ENCODE measurements around the gene CCSER1. TPM values are rescaled to one million over a fixed set of nuclear protein-coding genes. Genes with fewer than 3 reads are reported as not detected.
"Not testable (repeated sequence)": the region's sequence is repeated elsewhere in the genome, so short reads cannot be mapped to it uniquely, and the experiment has no call there.

CCSER1 gene
- total RNA-seq, 1 donor from 2014 or later = 13.8 TPM

- DNase-seq; intact Hi-C loops (cut with DNase I); ATAC-seq (ENCODE audit: poor library complexity): not testable (repeated sequence)
Measured at GRCh38 chr4:90838859-90839258, 711.7 kb downstream of the CCSER1 start.

DNA sequence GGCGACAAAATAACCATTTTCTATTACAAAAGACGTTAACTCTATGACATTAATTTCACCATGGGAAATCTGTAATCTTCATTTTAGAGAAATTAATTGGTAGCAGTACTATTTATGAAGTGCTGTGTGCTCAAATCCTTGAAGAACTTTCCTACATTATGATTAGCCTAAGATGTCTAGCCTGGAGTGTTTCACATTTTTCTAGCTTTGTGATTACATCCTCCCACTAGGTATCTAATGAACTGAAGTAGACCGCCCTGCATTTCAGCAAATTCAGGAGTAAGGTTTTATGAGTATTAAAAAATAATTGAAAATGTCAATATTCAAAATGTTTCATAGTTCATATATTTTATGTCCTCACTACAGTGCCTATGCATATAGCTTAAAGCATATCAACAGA, 713.1 kb downstream of the CCSER1 start:
- intact Hi-C loops (cut with DNase I) = no loop called here
- DNase-seq = no peak
- no peak for ATAC-seq (ENCODE audit: poor library complexity)

DNA sequence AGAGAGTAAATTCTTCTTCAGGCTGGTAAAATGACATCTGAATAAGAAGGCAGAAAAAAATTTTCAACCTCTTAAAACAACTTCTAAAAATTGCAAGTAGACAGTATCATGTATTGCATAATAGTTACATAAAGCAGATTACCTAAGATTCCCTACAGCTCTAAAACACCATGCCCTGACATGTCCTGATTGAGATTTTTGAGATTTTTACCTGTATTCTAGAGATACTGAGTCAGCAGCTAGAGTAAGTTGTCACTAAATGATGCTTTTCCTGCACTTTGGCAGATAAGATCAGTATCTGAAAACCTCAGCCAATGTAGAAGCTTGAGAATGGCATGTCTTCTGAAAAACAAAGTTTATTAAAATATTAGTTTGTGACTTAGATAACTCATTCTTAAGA, 713.6 kb downstream of the CCSER1 start:
- DNase-seq = no peak
- intact Hi-C loops (cut with DNase I) = no loop called here
- no peak for ATAC-seq (ENCODE audit: poor library complexity)

GRCh38 chr4:90841676-90842075, 714.5 kb downstream of the CCSER1 start:
- intact Hi-C loops (cut with DNase I) = no loop called here
- ATAC-seq (ENCODE audit: poor library complexity) (no peak), DNase-seq (no peak)

GRCh38 chr4:90842960-90843359, 715.8 kb downstream of the CCSER1 start:
- intact Hi-C loops (cut with DNase I) = no loop called here
- ATAC-seq (ENCODE audit: poor library complexity) = no peak
- no peak for DNase-seq

DNA sequence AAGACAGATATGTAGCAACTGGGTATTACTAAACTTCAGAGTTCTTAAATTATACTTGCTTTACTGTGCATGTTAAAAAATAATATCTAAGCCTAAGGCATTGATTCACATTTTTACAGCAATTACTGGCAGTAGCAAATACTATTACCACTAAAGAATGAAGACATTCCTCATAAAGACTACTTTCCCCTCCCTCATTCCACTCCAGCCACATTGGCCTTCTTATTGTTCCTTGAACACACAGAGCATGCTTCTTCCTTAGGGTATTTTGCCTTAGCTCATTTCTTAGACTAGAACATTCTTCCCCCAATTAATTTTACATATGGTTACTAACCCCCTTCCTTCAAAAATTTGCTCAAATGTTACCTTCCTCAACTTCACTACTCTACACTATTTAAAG, 717.0 kb downstream of the CCSER1 start:
- no peak for DNase-seq
- ATAC-seq (ENCODE audit: poor library complexity) = no peak
- intact Hi-C loops (cut with DNase I) = no loop called here

- DNase-seq = no peak
- no peak for ATAC-seq (ENCODE audit: poor library complexity)
- intact Hi-C loops (cut with DNase I) = no loop called here
Measured at GRCh38 chr4:90845777-90846176, 718.6 kb downstream of the CCSER1 start.

DNA sequence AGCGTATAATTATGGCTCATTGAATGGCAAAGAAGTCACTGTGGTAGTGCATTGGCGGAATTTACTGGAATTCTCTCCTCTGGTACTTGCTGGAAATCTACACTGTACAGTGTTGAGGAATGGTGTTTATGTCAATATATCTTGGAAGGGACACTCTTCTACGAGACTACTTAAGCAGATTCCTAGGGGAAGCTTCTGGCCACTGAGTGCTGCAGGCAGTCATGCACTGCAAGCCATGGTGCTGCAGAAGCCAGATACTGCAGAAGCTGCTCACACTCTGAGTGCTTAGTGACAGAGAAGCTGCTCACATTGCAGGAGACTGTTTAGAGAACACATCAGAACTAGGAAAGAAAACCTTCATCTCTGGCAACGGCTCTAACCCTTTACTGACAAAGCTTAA, 725.0 kb downstream of the CCSER1 start:
- no peak for DNase-seq
- no peak for ATAC-seq (ENCODE audit: poor library complexity)
- intact Hi-C loops (cut with DNase I) = no loop called here

DNA sequence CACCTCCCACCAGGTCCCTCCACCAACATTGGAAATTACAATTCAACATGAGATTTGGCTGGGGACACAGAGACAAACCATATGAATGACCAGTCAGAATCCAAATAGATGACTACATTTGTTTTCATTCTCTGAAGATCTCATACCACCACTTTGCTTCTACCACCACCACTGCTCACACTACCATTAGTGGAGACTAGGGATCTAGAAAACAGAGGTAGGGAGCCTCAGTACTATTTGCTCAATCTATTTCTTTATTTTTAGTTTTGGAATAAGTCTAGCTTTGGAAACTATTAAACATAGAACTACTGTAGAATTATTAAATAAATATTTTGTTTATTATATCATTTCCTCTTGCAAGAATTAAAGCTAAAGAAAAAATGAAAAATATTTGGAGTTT, 727.9 kb downstream of the CCSER1 start:
- DNase-seq (no peak), ATAC-seq (ENCODE audit: poor library complexity) (no peak)
- intact Hi-C loops (cut with DNase I) = no loop called here

- intact Hi-C loops (cut with DNase I) = no loop called here
- no peak for DNase-seq
- ATAC-seq (ENCODE audit: poor library complexity) = no peak
Measured at GRCh38 chr4:90857081-90857820, 730.1 kb downstream of the CCSER1 start.

GRCh38 chr4:90875791-90876190, 748.6 kb downstream of the CCSER1 start:
- DNase-seq = no peak
- intact Hi-C loops (cut with DNase I) = no loop called here
- ATAC-seq (ENCODE audit: poor library complexity) = no peak

- intact Hi-C loops (cut with DNase I) = no loop called here
- DNase-seq = no peak
- no peak for ATAC-seq (ENCODE audit: poor library complexity)
Measured at GRCh38 chr4:90876296-90876695, 749.1 kb downstream of the CCSER1 start.

DNA sequence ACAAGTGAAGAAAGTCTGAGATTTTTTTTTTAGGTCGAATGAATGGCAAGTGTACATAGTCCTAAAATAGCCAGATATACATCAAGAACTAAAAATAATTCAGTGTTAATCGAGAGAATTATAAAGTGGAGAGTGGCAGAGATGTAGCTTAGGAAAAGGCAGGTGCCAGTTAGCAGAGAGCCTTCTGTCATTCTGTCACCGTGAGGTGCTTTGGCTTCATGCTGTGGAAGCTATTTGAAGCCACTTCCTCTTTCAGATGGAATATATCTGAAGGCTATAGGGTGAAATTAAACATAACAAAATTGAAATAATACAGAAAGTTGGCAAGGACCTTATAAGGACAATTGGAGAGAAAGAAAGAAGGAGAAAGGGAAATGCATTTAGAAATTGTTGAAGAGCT, 756.3 kb downstream of the CCSER1 start:
- intact Hi-C loops (cut with DNase I) = no loop called here
- no peak for ATAC-seq (ENCODE audit: poor library complexity)
- no peak for DNase-seq

DNA sequence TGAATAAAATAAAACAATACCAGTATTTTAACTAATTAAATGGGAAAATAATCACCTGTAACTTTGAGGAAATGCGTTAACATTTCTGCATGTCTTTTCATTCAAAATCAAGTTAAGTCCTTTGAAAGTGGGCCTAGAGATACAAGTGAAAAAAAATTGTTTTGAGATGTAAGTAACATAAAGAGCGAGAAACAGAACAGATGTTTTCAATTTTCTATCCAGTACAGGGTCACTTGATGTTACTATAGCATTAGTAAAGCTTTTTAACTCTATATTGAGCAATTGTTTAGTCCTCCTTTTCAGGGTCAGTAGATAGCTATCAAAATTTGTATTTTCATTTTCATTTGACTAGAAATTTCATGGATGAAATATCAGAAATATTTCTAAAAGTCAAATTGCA, 761.4 kb downstream of the CCSER1 start:
- intact Hi-C loops (cut with DNase I) = no loop called here
- ATAC-seq (ENCODE audit: poor library complexity) = no peak
- no peak for DNase-seq

DNA sequence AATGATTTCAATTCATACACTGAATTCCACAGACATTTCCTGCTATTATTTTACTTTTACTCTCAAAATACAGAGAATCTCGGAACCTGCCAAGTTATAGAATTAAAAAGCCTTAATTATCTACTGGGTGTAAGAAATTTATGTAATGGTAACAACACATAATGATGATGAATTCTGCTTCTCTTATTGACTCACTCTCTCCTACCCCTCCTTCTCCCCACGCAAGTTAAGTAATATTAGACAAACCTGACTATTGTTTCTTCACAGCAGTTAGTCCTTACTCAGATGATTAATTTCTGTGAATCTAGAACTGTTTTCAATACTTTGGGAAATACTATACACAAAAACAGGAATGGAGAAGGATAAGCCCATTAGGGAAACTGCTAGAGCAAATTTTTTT, 762.0 kb downstream of the CCSER1 start:
- intact Hi-C loops (cut with DNase I) = no loop called here
- DNase-seq (no peak), ATAC-seq (ENCODE audit: poor library complexity) (no peak)

DNA sequence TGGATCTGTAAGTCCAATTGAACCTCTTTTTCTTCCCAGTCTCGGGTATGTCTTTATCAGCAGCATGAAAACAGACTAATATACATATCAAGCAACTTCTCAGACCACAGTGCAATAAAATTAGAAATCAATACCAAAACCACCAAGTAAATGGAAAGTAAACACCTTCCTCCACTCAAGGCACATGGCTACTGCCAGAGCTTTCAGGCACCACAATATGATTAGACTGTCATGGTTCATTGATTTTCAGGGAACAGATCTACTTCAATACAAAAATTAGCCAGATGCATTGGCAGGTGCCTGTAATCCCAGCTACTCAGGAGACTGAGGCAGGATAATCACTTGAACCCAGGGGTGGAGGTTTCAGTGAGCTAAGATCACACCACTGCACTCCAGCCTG, 776.2 kb downstream of the CCSER1 start:
- DNase-seq; intact Hi-C loops (cut with DNase I); ATAC-seq (ENCODE audit: poor library complexity): not testable (repeated sequence)

DNA sequence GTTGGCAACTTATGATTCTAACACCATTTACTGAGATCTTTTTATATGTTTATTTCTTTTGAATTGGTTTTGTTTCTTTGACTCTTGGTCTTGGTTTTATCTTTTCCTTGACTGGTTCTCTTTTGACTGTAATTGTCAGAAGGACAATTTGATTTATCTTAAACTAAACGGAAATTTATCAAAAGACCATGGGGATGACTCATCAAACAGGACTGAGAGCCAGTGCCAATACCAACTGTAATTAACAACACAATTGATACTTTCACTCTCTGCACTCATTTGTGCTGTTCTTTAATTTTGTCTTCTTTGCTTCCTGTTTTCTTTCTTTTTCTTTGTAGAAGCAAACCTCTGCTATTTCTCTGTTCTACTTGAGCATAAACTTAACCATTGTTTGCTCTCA, 776.8 kb downstream of the CCSER1 start:
- DNase-seq (no peak), ATAC-seq (ENCODE audit: poor library complexity) (no peak)
- intact Hi-C loops (cut with DNase I) = no loop called here

- no peak for ATAC-seq (ENCODE audit: poor library complexity)
- no peak for DNase-seq
- intact Hi-C loops (cut with DNase I) = no loop called here
Measured at GRCh38 chr4:90906239-90906638, 779.0 kb downstream of the CCSER1 start.

DNA sequence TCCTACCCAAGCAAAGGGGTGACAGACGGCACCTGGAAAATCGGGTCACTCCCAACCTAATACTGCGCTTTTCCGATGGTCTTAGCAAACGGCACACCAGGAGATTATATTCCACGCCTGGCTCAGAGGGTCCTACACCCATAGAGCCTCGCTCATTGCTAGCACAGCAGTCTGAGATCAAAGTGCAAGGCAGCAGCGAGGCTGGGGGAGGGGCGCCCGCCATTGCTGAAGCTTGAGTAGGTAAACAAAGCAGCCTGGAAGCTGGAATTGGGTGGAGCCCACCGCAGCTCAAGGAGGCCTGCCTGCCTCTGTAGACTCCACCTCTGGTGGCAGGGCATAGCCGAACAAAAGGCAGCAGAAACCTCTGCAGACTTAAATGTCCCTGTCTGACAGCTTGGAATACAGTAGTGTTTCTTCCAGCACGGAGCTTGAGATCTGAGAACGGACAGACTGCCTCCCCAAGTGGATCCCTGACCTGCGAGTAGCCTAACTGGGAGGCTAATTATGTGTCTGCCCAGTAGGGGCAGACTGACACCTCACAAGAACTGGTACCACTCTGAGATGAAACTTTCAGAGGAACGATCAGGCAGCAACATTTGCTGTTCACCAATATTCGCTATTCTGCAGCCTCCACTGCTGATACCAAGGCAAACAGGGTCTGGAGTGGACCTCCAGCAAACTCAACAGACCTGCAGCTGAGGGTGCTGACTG, 784.7 kb downstream of the CCSER1 start:
- ATAC-seq (ENCODE audit: poor library complexity); DNase-seq; intact Hi-C loops (cut with DNase I): not testable (repeated sequence)

GRCh38 chr4:90922174-90922573, 795.0 kb downstream of the CCSER1 start:
- intact Hi-C loops (cut with DNase I) = no loop called here
- ATAC-seq (ENCODE audit: poor library complexity) (no peak), DNase-seq (no peak)

All from Right ventricle myocardium superior (tissue), 1 donor.